K562 (cell line): Measurements from ENCODE around the gene RETREG1. TPM values are rescaled to one million over a fixed set of nuclear protein-coding genes. Genes with fewer than 3 reads are reported as not detected.
A peak's percentile ranks its signal among the peaks of the same experiment; 100 is the strongest.

ENCODE experiments used
- ARNT ChIP-seq, 2 experiments: fragments of 450-650 bp; IDR thresholded peaks; 2 replicates each; pipeline ENCODE4 v1.6.1; 2016; ENCODE audit warnings: mild to moderate bottlenecking in 1 of 2
- ATF7 ChIP-seq: fragments of 450-650 bp; IDR thresholded peaks from 2 replicates; pipeline ENCODE4 v1.7.1; 2014; ENCODE audit warnings: mild to moderate bottlenecking, moderate library complexity
- CBFA2T2 ChIP-seq: fragments of 450-650 bp; conservative IDR thresholded peaks from 2 replicates; pipeline ENCODE4 v1.6.1; 2017; ENCODE audit warnings: mild to moderate bottlenecking
- CC2D1A ChIP-seq: fragments of 450-650 bp; IDR thresholded peaks from 2 replicates; pipeline ENCODE4 v1.6.1; 2017; ENCODE audit warnings: mild to moderate bottlenecking
- CCNT2 ChIP-seq: IDR thresholded peaks from 2 replicates; pipeline ENCODE4 v1.6.1; 2011; ENCODE audit warnings: borderline replicate concordance, low read depth, mild to moderate bottlenecking, moderate library complexity, mixed read lengths, low read length; ENCODE audit not compliant: insufficient read length; ENCODE audit errors: extremely low read depth
- ERF ChIP-seq: fragments of 450-650 bp; formaldehyde crosslinking; IDR thresholded peaks from 2 replicates; pipeline ENCODE4 v1.4.0; 2020; ENCODE audit warnings: mild to moderate bottlenecking, mixed read lengths
- FOXK1 ChIP-seq: sonication (generic); formaldehyde crosslinking; IDR thresholded peaks from 2 replicates; pipeline ENCODE4 v1.8.0; 2022; ENCODE audit warnings: missing genetic modification reagents, mild to moderate bottlenecking, borderline replicate concordance
- KDM1A ChIP-seq, 2 experiments: fragments of 450-650 bp; IDR thresholded peaks; 2 replicates each; pipeline ENCODE4 v1.6.1; 2016; ENCODE audit warnings: mild to moderate bottlenecking in 2 of 2
- MED1 ChIP-seq: sonication (generic); formaldehyde crosslinking; IDR thresholded peaks from 2 replicates; pipeline ENCODE4 v1.8.1; 2023; ENCODE audit warnings: missing genetic modification reagents, borderline replicate concordance
- MTA2 ChIP-seq: fragments of 450-650 bp; IDR thresholded peaks from 2 replicates; pipeline ENCODE4 v1.6.1; 2016; ENCODE audit warnings: low read depth
- MXI1 ChIP-seq: IDR thresholded peaks from 2 replicates; pipeline ENCODE4 v1.6.1; 2011; ENCODE audit warnings: low read depth, mild to moderate bottlenecking, improper control_type of control experiment, low read length
- SREBF1 ChIP-seq: fragments of 150-350 bp; IDR thresholded peaks from 2 replicates; pipeline ENCODE4 v1.6.1; 2014; ENCODE audit warnings: antibody characterized with exemption, low read depth, low read length, borderline replicate concordance
- ZNF134 ChIP-seq: fragments of 250-450 bp; sonication (Bioruptor Pico); conservative IDR thresholded peaks from 2 replicates; pipeline ENCODE4 v1.4.0; 2020
- polyA plus RNA-seq, 8 experiments: library from polyadenylated mRNA; depleted of rRNA in 4 of 8; stranded (reverse) in 5 of 8; unstranded in 3 of 8; fragments of >200 nt; fragmentation: Nextera tagmentation in 2 of 8; fragmentation: Illumina TruSeq in 1 of 8; extraction: Ambion mirVana in 2 of 8; extraction: Trizol in 1 of 8; gene quantifications; 2 replicates each; pipeline versions ENCODE4 v1.2.1 to v1.2.3, GENCODE V29; 2011 to 2014; ENCODE audit warnings: inconsistent platforms in 1 of 8, missing spikeins in 1 of 8
- total RNA-seq, 7 experiments: library from RNA; depleted of rRNA in 6 of 7; stranded (reverse); fragments of >200 nt in 6 of 7; fragmentation: Illumina TruSeq in 2 of 7; extraction: Trizol in 2 of 7; gene quantifications; 2 replicates each; pipeline versions ENCODE4 v1.2.1 to v1.2.3, GENCODE V29; 2011 to 2021; ENCODE audit warnings: low replicate concordance in 1 of 7
- TF ChIP-seq, protein P1 (sequence below): sonication (generic); formaldehyde crosslinking; IDR thresholded peaks from 2 replicates; pipeline ENCODE4 v1.8.0; 2023; ENCODE audit warnings: mild to moderate bottlenecking, missing genetic modification reagents
- TF ChIP-seq, protein P2 (sequence below): fragments of 450-650 bp; formaldehyde crosslinking; IDR thresholded peaks from 2 replicates; pipeline ENCODE4 v1.4.0; 2022; ENCODE audit warnings: mild to moderate bottlenecking, moderate library complexity
- TF ChIP-seq, protein P3 (sequence below): sonication (generic); formaldehyde crosslinking; IDR thresholded peaks from 2 replicates; pipeline ENCODE4 v1.8.0; 2022; ENCODE audit warnings: mild to moderate bottlenecking, missing genetic modification reagents
- TF ChIP-seq, protein P4 (sequence below): fragments of 450-650 bp; formaldehyde crosslinking; IDR thresholded peaks from 2 replicates; pipeline ENCODE4 v1.4.0; 2020; ENCODE audit warnings: mild to moderate bottlenecking, moderate library complexity
- TF ChIP-seq, protein P5 (sequence below): sonication (generic); formaldehyde crosslinking; IDR thresholded peaks from 2 replicates; pipeline ENCODE4 v1.4.0; 2020; ENCODE audit warnings: mild to moderate bottlenecking, missing genetic modification reagents

Gene RETREG1
- total and polyA plus RNA-seq, 9 of the 15 experiments (the other 6 are each of a cell fraction or from before 2014, with no cell fraction given): 0.01 to 0.20 (median 0.08) TPM; not detected in 5

- no peak for TF ChIP-seq CCNT2
- TF ChIP-seq FOXK1: no peak
- no peak for TF ChIP-seq ZNF134 (CRISPR knock-in tag)
- TF ChIP-seq, protein P1, sequence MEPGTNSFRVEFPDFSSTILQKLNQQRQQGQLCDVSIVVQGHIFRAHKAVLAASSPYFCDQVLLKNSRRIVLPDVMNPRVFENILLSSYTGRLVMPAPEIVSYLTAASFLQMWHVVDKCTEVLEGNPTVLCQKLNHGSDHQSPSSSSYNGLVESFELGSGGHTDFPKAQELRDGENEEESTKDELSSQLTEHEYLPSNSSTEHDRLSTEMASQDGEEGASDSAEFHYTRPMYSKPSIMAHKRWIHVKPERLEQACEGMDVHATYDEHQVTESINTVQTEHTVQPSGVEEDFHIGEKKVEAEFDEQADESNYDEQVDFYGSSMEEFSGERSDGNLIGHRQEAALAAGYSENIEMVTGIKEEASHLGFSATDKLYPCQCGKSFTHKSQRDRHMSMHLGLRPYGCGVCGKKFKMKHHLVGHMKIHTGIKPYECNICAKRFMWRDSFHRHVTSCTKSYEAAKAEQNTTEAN (CRISPR knock-in tag): no peak
- no peak for TF ChIP-seq MXI1
- TF ChIP-seq, protein P2, sequence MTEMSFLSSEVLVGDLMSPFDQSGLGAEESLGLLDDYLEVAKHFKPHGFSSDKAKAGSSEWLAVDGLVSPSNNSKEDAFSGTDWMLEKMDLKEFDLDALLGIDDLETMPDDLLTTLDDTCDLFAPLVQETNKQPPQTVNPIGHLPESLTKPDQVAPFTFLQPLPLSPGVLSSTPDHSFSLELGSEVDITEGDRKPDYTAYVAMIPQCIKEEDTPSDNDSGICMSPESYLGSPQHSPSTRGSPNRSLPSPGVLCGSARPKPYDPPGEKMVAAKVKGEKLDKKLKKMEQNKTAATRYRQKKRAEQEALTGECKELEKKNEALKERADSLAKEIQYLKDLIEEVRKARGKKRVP (CRISPR knock-in tag): no peak
- no peak for TF ChIP-seq CBFA2T2
- TF ChIP-seq, protein P3, sequence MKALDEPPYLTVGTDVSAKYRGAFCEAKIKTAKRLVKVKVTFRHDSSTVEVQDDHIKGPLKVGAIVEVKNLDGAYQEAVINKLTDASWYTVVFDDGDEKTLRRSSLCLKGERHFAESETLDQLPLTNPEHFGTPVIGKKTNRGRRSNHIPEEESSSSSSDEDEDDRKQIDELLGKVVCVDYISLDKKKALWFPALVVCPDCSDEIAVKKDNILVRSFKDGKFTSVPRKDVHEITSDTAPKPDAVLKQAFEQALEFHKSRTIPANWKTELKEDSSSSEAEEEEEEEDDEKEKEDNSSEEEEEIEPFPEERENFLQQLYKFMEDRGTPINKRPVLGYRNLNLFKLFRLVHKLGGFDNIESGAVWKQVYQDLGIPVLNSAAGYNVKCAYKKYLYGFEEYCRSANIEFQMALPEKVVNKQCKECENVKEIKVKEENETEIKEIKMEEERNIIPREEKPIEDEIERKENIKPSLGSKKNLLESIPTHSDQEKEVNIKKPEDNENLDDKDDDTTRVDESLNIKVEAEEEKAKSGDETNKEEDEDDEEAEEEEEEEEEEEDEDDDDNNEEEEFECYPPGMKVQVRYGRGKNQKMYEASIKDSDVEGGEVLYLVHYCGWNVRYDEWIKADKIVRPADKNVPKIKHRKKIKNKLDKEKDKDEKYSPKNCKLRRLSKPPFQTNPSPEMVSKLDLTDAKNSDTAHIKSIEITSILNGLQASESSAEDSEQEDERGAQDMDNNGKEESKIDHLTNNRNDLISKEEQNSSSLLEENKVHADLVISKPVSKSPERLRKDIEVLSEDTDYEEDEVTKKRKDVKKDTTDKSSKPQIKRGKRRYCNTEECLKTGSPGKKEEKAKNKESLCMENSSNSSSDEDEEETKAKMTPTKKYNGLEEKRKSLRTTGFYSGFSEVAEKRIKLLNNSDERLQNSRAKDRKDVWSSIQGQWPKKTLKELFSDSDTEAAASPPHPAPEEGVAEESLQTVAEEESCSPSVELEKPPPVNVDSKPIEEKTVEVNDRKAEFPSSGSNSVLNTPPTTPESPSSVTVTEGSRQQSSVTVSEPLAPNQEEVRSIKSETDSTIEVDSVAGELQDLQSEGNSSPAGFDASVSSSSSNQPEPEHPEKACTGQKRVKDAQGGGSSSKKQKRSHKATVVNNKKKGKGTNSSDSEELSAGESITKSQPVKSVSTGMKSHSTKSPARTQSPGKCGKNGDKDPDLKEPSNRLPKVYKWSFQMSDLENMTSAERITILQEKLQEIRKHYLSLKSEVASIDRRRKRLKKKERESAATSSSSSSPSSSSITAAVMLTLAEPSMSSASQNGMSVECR (CRISPR knock-in tag): no peak
- TF ChIP-seq MED1: no peak
- TF ChIP-seq, protein P4, sequence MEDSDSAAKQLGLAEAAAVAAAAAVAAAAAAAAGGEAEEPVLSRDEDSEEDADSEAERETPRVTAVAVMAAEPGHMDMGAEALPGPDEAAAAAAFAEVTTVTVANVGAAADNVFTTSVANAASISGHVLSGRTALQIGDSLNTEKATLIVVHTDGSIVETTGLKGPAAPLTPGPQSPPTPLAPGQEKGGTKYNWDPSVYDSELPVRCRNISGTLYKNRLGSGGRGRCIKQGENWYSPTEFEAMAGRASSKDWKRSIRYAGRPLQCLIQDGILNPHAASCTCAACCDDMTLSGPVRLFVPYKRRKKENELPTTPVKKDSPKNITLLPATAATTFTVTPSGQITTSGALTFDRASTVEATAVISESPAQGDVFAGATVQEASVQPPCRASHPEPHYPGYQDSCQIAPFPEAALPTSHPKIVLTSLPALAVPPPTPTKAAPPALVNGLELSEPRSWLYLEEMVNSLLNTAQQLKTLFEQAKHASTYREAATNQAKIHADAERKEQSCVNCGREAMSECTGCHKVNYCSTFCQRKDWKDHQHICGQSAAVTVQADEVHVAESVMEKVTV: peak; percentile 69
- peak; percentile 16; the same call in 1 of the 2 replicates for TF ChIP-seq ATF7
- TF ChIP-seq KDM1A (IDR thresholded peaks at IDR 0.05): 0 out of 4 replicates have a peak, but pooled peaks of 1 of the 2 experiments have one; percentile 9
- no peak for TF ChIP-seq MTA2
- TF ChIP-seq CC2D1A: peak; percentile 20; the same call in 1 of the 2 replicates
- no peak for TF ChIP-seq SREBF1
- no peak for TF ChIP-seq ERF (CRISPR knock-in tag)
- peak in 1 of 2 experiments; percentile 48; a peak in 1 of 4 replicates for TF ChIP-seq ARNT (IDR thresholded peaks at IDR 0.05)
- TF ChIP-seq, protein P5, sequence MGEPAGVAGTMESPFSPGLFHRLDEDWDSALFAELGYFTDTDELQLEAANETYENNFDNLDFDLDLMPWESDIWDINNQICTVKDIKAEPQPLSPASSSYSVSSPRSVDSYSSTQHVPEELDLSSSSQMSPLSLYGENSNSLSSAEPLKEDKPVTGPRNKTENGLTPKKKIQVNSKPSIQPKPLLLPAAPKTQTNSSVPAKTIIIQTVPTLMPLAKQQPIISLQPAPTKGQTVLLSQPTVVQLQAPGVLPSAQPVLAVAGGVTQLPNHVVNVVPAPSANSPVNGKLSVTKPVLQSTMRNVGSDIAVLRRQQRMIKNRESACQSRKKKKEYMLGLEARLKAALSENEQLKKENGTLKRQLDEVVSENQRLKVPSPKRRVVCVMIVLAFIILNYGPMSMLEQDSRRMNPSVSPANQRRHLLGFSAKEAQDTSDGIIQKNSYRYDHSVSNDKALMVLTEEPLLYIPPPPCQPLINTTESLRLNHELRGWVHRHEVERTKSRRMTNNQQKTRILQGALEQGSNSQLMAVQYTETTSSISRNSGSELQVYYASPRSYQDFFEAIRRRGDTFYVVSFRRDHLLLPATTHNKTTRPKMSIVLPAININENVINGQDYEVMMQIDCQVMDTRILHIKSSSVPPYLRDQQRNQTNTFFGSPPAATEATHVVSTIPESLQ (CRISPR knock-in tag): no peak
Measured at GRCh38 chr5:16456103-16456832, 160.5 kb downstream of the RETREG1 start (continued).
